IMR-90 (cell line): ENCODE results near the gene SLCO3A1. TPM values are rescaled to one million over a fixed set of nuclear protein-coding genes. Genes with fewer than 3 reads are reported as not detected.

Experiments used
- ATAC-seq: fragments of 200-7000 bp; cut with Tn5 transposase; 2 replicates; pipeline ENCODE4 v1.9.1; 2020; ENCODE audit warnings: low read depth, mild to moderate bottlenecking, moderate library complexity
- BruUV-seq: library from RNA; stranded (reverse); fragments of 400-500 nt; replicated peaks from 2 replicates; lab custom pipeline; 2021; lab: Mats Ljungman, UMichigan
- CTCF ChIA-PET: fragments of 300-600 bp; formaldehyde crosslinking; extraction: SDS; loops from one replicate; lab custom pipeline; 2021; ENCODE audit warnings: antibody characterized with exemption; lab: Yijun Ruan, JAX
- POLR2A ChIA-PET: fragments of 300-600 bp; sonication (Branson Sonifier 250); formaldehyde crosslinking; loops from one replicate; lab custom pipeline; 2022; ENCODE audit warnings: antibody characterized with exemption; ENCODE audit not compliant: unreplicated experiment; lab: Charles Lee
- DNase-seq: peaks from one replicate; pipeline ENCODE4 v3.0.0; 2013
- H2AFZ ChIP-seq: replicated peaks from 2 replicates; pipeline ENCODE3; 2013; ENCODE audit warnings: low read length, mild to moderate bottlenecking; ENCODE audit not compliant: poor library complexity
- H2AK5ac ChIP-seq: 2 replicates; pipeline ENCODE4 v1.6.1; 2013; ENCODE audit warnings: low read depth, low read length, inconsistent platforms
- H2AK9ac ChIP-seq: replicated peaks from 2 replicates; pipeline ENCODE3; 2013; ENCODE audit warnings: mild to moderate bottlenecking, low read depth, low read length, moderate library complexity; ENCODE audit not compliant: poor library complexity
- H2BK120ac ChIP-seq: 2 replicates; pipeline ENCODE4 v1.6.1; 2013; ENCODE audit warnings: low read depth, low read length, inconsistent platforms
- H2BK15ac ChIP-seq: 3 replicates; pipeline ENCODE4 v1.6.1; 2013; ENCODE audit warnings: low read depth, low read length, inconsistent platforms
- H2BK20ac ChIP-seq: 2 replicates; pipeline ENCODE4 v1.6.1; 2013; ENCODE audit warnings: low read depth, mild to moderate bottlenecking, inconsistent platforms, low read length, moderate library complexity
- H2BK5ac ChIP-seq: 2 replicates; pipeline ENCODE4 v1.6.1; 2013; ENCODE audit warnings: mild to moderate bottlenecking, low read depth, low read length, inconsistent platforms; ENCODE audit not compliant: poor library complexity, severe bottlenecking
- H3K14ac ChIP-seq: replicated peaks from 2 replicates; pipeline ENCODE4 v1.6.1; 2013; ENCODE audit warnings: low read depth, low read length, inconsistent platforms
- H3K18ac ChIP-seq: 2 replicates; pipeline ENCODE4 v1.6.1; 2013; ENCODE audit warnings: low read depth, low read length, control low read depth
- H3K23ac ChIP-seq: 2 replicates; pipeline ENCODE4 v1.6.1; 2013; ENCODE audit warnings: low read depth, low read length, inconsistent platforms
- H3K27ac ChIP-seq: 2 replicates; pipeline ENCODE4 v1.5.1; 2013; ENCODE audit warnings: mild to moderate bottlenecking, control low read depth, low read length; ENCODE audit not compliant: insufficient read depth
- H3K27me3 ChIP-seq: 2 replicates; pipeline ENCODE4 v1.6.1; 2013; ENCODE audit warnings: low read length; ENCODE audit not compliant: control insufficient read depth, insufficient read depth
- H3K36me3 ChIP-seq: 2 replicates; pipeline ENCODE4 v1.6.1; 2013; ENCODE audit warnings: low read length, mixed read lengths; ENCODE audit not compliant: control insufficient read depth, insufficient read depth
- H3K4ac ChIP-seq: 2 replicates; pipeline ENCODE4 v1.6.1; 2013; ENCODE audit warnings: low read depth, low read length, inconsistent platforms
- H3K4me1 ChIP-seq: 2 replicates; pipeline ENCODE4 v1.6.1; 2013; ENCODE audit warnings: low read length, mixed read lengths; ENCODE audit not compliant: control insufficient read depth, insufficient read depth
- H3K4me2 ChIP-seq: 2 replicates; pipeline ENCODE4 v1.6.1; 2013; ENCODE audit warnings: low read depth, mild to moderate bottlenecking, control low read depth, low read length, moderate library complexity
- H3K4me3 ChIP-seq: 2 replicates; pipeline ENCODE4 v1.5.1; 2013; ENCODE audit warnings: low read depth, mild to moderate bottlenecking, control low read depth, low read length, moderate library complexity; ENCODE audit not compliant: insufficient read depth
- H3K56ac ChIP-seq: 2 replicates; pipeline ENCODE4 v1.6.1; 2013; ENCODE audit warnings: low read length, inconsistent platforms; ENCODE audit not compliant: insufficient read depth; ENCODE audit errors: extremely low read depth
- H3K79me1 ChIP-seq, 2 experiments: 2 replicates each; pipeline ENCODE4 v1.6.1; 2013; ENCODE audit warnings: low read length in 2 of 2, inconsistent platforms in 1 of 2, low read depth in 1 of 2
- H3K9ac ChIP-seq: 2 replicates; pipeline ENCODE4 v1.6.1; 2013; ENCODE audit warnings: low read depth, low read length, control low read depth
- H3K9me1 ChIP-seq: 2 replicates; pipeline ENCODE4 v1.6.1; 2013; ENCODE audit warnings: low read length, inconsistent platforms; ENCODE audit not compliant: insufficient read depth
- H3K9me3 ChIP-seq: 2 replicates; pipeline ENCODE4 v1.6.1; 2013; ENCODE audit warnings: low read length; ENCODE audit not compliant: control insufficient read depth, insufficient read depth
- H4K20me1 ChIP-seq: 2 replicates; pipeline ENCODE4 v1.6.1; 2013; ENCODE audit warnings: low read length, inconsistent platforms; ENCODE audit not compliant: insufficient read depth
- H4K5ac ChIP-seq: 2 replicates; pipeline ENCODE4 v1.6.1; 2013; ENCODE audit warnings: mild to moderate bottlenecking, low read depth, low read length, control low read depth
- H4K8ac ChIP-seq, 2 experiments: 2 replicates each; pipeline ENCODE4 v1.6.1; 2013; ENCODE audit warnings: low read depth in 2 of 2, low read length in 2 of 2, control low read depth in 1 of 2, inconsistent platforms in 1 of 2
- H4K91ac ChIP-seq: 2 replicates; pipeline ENCODE4 v1.6.1; 2013; ENCODE audit warnings: low read depth, low read length, inconsistent platforms; ENCODE audit not compliant: insufficient read depth
- MAZ ChIP-seq: IDR thresholded peaks from 2 replicates; pipeline ENCODE4 v1.6.1; 2012; ENCODE audit warnings: low read depth, mild to moderate bottlenecking, low read length, improper control_type of control experiment, moderate library complexity, borderline replicate concordance
- MXI1 ChIP-seq: IDR thresholded peaks from 2 replicates; pipeline ENCODE4 v1.6.1; 2012; ENCODE audit warnings: low read depth, mild to moderate bottlenecking, low read length, moderate library complexity, borderline replicate concordance
- POLR2A ChIP-seq: IDR thresholded peaks from 2 replicates; pipeline ENCODE4 v1.6.1; 2012; ENCODE audit warnings: mild to moderate bottlenecking, low read depth, low read length
- RCOR1 ChIP-seq: IDR thresholded peaks from 2 replicates; pipeline ENCODE4 v1.6.1; 2012; ENCODE audit warnings: mild to moderate bottlenecking, low read length, improper control_type of control experiment; ENCODE audit not compliant: insufficient replicate concordance
- SMC3 ChIP-seq: fragments of 150-350 bp; IDR thresholded peaks from 2 replicates; pipeline ENCODE4 v1.6.1; 2016; ENCODE audit warnings: low read depth, mild to moderate bottlenecking, antibody characterized with exemption, low read length, moderate library complexity
- WGBS, 2 experiments: methylation state at CpG; one replicate each; pipeline versions ENCODE4 v1.1.5 to v1.1.7; 2013; ENCODE audit warnings: missing lambda C conversion rate in 2 of 2; ENCODE audit not compliant: insufficient read length in 1 of 2; ENCODE audit errors: extremely low coverage in 2 of 2; 5-methylcytosine and 5-hydroxymethylcytosine counted together
- dilution Hi-C: fragments of 300-500 bp; cut with HindIII; formaldehyde crosslinking; loops from one replicate; pipeline ENCODE4 v1.14.3; 2018; ENCODE audit warnings: low sequenced_read_pairs; ENCODE audit not compliant: unreplicated experiment
- in situ Hi-C: fragments of 300-500 bp; cut with MboI; formaldehyde crosslinking; loops from 3 replicates; pipeline ENCODE4 v1.14.3; 2019; ENCODE audit warnings: low sequenced_read_pairs, inconsistent platforms, mixed read lengths
- intact Hi-C: fragments of 100-400 bp; cut with micrococcal nuclease; formaldehyde crosslinking; loops from 2 replicates; pipeline ENCODE4 v1.10.0; 2022
- polyA plus RNA-seq, 3 experiments: library from polyadenylated mRNA; depleted of rRNA; stranded (reverse); fragments of >200 nt; gene quantifications; 2 replicates each; pipeline ENCODE4 v1.2.3, GENCODE V29; 2012; ENCODE audit warnings: low replicate concordance in 1 of 3
- total RNA-seq: library from RNA; depleted of rRNA; stranded (reverse); fragments of >200 nt; gene quantifications from 2 replicates; pipeline ENCODE4 v1.2.3, GENCODE V29; 2012
- TF ChIP-seq, protein P1 (sequence below): fragments of 150-350 bp; IDR thresholded peaks from 2 replicates; pipeline ENCODE4 v1.6.1; 2016; ENCODE audit warnings: low read depth, mild to moderate bottlenecking, low read length, moderate library complexity, borderline replicate concordance
- TF ChIP-seq, protein P2 (sequence below): conservative IDR thresholded peaks from 2 replicates; pipeline ENCODE4 v1.5.1; 2012; ENCODE audit warnings: mild to moderate bottlenecking, low read depth, low read length, improper control_type of control experiment
- TF ChIP-seq, protein P3 (sequence below): fragments of 150-350 bp; IDR thresholded peaks from 2 replicates; pipeline ENCODE4 v1.6.1; 2017; ENCODE audit warnings: mild to moderate bottlenecking, antibody characterized with exemption, low read length, low read depth

The SLCO3A1 gene
- total and polyA plus RNA-seq, 2 of the 4 experiments (the other 2 are of a cell fraction) = 4.7 to 8.1 TPM

DNA sequence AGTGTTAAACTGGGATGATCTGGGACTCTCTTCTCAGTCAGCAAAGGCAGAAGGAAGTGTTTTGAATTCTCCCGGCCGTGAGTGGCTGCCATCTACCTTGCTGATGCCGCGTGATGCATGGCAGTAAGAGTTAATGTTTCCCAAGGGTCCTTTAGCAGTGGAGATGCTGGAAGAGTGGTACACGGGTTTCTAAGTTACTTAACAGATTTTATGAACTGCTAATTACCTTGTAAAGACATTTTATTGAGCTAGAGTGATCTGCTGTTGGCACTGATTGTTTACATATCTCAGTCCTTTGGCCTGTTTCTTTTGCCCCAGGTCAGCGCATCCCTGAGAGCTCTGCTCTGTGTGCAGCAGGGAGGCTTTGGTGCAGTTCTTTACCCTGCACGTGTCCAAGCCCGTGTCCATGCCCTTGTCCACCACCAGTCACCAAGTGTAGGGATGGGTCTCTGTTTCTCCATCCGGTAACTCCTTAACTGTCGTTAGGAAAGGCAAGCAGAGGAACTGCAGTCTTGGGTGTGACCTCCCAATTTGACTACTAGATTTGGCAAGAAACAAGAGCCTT lies 172.3 kb downstream of the SLCO3A1 start:
- ATAC-seq = no peak
- intact Hi-C loops = no loop called here
- H3K27me3 ChIP-seq = no peaks in the 10 kb centered on the region
- H3K9me3 ChIP-seq = no peaks in the 10 kb centered on the region
- H3K27ac ChIP-seq = no peak overlapping the region
- H3K4ac ChIP-seq = no peak overlapping the region
- no peak overlapping the region for H3K18ac ChIP-seq
- BruUV-seq = no TSS peak
- H2BK5ac ChIP-seq = no peak overlapping the region
- CTCF ChIA-PET = no interaction called here
- H2AFZ ChIP-seq = no peak overlapping the region
- no CpG with 5 or more reads among the region's 10 CpGs for WGBS, 2 experiments
- H3K9me1 ChIP-seq = no peaks in the 10 kb centered on the region
- in situ Hi-C loops = no loop called here
- H4K91ac ChIP-seq = no peak overlapping the region
- dilution Hi-C loops = no loop called here
- H3K56ac ChIP-seq = no peak overlapping the region
- no peak overlapping the region for H2BK20ac ChIP-seq
- H3K14ac ChIP-seq = no peak overlapping the region
- no peak overlapping the region for H2AK5ac ChIP-seq
- H2BK15ac ChIP-seq = no peak overlapping the region
- H3K4me1 ChIP-seq = no peaks in the 10 kb centered on the region; the same call in 1 of the 2 replicates
- no peaks in the 10 kb centered on the region for H3K79me1 ChIP-seq
- H3K36me3 ChIP-seq = no peaks in the 10 kb centered on the region
- no peak overlapping the region for H3K23ac ChIP-seq
- POLR2A ChIA-PET = no interaction called here
- H3K4me3 ChIP-seq = no peak overlapping the region
- H3K9ac ChIP-seq = no peak overlapping the region
- DNase-seq = no peak
- no peak overlapping the region for H2BK120ac ChIP-seq
- TF ChIP-seq RCOR1 (no peak), MAZ (no peak), POLR2A (no peak), SMC3 (no peak), MXI1 (no peak)
- TF ChIP-seq, protein P1, sequence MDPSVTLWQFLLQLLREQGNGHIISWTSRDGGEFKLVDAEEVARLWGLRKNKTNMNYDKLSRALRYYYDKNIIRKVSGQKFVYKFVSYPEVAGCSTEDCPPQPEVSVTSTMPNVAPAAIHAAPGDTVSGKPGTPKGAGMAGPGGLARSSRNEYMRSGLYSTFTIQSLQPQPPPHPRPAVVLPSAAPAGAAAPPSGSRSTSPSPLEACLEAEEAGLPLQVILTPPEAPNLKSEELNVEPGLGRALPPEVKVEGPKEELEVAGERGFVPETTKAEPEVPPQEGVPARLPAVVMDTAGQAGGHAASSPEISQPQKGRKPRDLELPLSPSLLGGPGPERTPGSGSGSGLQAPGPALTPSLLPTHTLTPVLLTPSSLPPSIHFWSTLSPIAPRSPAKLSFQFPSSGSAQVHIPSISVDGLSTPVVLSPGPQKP = no peak
- TF ChIP-seq, protein P2, sequence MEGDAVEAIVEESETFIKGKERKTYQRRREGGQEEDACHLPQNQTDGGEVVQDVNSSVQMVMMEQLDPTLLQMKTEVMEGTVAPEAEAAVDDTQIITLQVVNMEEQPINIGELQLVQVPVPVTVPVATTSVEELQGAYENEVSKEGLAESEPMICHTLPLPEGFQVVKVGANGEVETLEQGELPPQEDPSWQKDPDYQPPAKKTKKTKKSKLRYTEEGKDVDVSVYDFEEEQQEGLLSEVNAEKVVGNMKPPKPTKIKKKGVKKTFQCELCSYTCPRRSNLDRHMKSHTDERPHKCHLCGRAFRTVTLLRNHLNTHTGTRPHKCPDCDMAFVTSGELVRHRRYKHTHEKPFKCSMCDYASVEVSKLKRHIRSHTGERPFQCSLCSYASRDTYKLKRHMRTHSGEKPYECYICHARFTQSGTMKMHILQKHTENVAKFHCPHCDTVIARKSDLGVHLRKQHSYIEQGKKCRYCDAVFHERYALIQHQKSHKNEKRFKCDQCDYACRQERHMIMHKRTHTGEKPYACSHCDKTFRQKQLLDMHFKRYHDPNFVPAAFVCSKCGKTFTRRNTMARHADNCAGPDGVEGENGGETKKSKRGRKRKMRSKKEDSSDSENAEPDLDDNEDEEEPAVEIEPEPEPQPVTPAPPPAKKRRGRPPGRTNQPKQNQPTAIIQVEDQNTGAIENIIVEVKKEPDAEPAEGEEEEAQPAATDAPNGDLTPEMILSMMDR = no peak
- TF ChIP-seq, protein P3, sequence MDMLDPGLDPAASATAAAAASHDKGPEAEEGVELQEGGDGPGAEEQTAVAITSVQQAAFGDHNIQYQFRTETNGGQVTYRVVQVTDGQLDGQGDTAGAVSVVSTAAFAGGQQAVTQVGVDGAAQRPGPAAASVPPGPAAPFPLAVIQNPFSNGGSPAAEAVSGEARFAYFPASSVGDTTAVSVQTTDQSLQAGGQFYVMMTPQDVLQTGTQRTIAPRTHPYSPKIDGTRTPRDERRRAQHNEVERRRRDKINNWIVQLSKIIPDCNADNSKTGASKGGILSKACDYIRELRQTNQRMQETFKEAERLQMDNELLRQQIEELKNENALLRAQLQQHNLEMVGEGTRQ = no peak
- H4K8ac ChIP-seq = no peak overlapping the region
- H2AK9ac ChIP-seq = no peak overlapping the region
- no peak overlapping the region for H4K5ac ChIP-seq
- H3K4me2 ChIP-seq = no peak overlapping the region
- no peaks in the 10 kb centered on the region for H4K20me1 ChIP-seq
